GM23248 (cell line): ENCODE measurements around the gene RGS13. TPM values are rescaled to one million over a fixed set of nuclear protein-coding genes. Genes with fewer than 3 reads are reported as not detected.

Experiments
- DNase-seq: peaks from one replicate; pipeline ENCODE4 v3.0.0-alpha.2; 2015
- H2AFZ ChIP-seq: fragments of 200-600 bp; sonication (generic); 2 replicates; pipeline ENCODE4 v1.6.1; 2016; ENCODE audit warnings: antibody characterized with exemption
- H3F3A ChIP-seq: fragments of 200-600 bp; sonication (generic); 2 replicates; pipeline ENCODE4 v1.6.1; 2016; ENCODE audit warnings: mild to moderate bottlenecking, antibody characterized with exemption, mixed run types; ENCODE audit not compliant: insufficient read depth
- H3K27ac ChIP-seq: fragments of 200-600 bp; sonication (generic); 2 replicates; pipeline ENCODE4 v1.5.1; 2016; ENCODE audit warnings: mild to moderate bottlenecking
- H3K27me3 ChIP-seq: fragments of 200-600 bp; sonication (generic); replicated peaks from 2 replicates; pipeline ENCODE4 v1.6.1; 2016; ENCODE audit warnings: mild to moderate bottlenecking; ENCODE audit not compliant: insufficient read depth
- H3K36me3 ChIP-seq: fragments of 200-600 bp; sonication (generic); 2 replicates; pipeline ENCODE4 v1.6.1; 2016; ENCODE audit warnings: low read depth, mild to moderate bottlenecking
- H3K4me1 ChIP-seq: fragments of 200-600 bp; sonication (generic); 2 replicates; pipeline ENCODE4 v1.6.1; 2016; ENCODE audit warnings: mild to moderate bottlenecking; ENCODE audit not compliant: insufficient read depth
- H3K4me2 ChIP-seq: fragments of 200-600 bp; sonication (generic); one replicate; pipeline ENCODE4 v1.6.1; 2016; ENCODE audit warnings: mild to moderate bottlenecking; ENCODE audit not compliant: unreplicated experiment
- H3K4me3 ChIP-seq: fragments of 200-600 bp; sonication (generic); 2 replicates; pipeline ENCODE4 v1.5.1; 2016; ENCODE audit warnings: mild to moderate bottlenecking
- H3K79me2 ChIP-seq: fragments of 200-600 bp; sonication (generic); 2 replicates; pipeline ENCODE4 v1.6.1; 2016; ENCODE audit warnings: mild to moderate bottlenecking; ENCODE audit not compliant: insufficient read depth
- H3K9ac ChIP-seq: fragments of 200-600 bp; sonication (generic); 2 replicates; pipeline ENCODE4 v1.6.1; 2016; ENCODE audit warnings: mild to moderate bottlenecking
- H3K9me2 ChIP-seq: fragments of 200-600 bp; sonication (generic); 2 replicates; pipeline ENCODE4 v1.6.1; 2016; ENCODE audit warnings: mixed run types, mild to moderate bottlenecking, moderate library complexity; ENCODE audit not compliant: insufficient read depth
- H3K9me3 ChIP-seq: fragments of 200-600 bp; sonication (generic); one replicate; pipeline ENCODE4 v1.6.1; 2017; ENCODE audit warnings: low read depth
- H4K20me1 ChIP-seq: fragments of 200-600 bp; sonication (generic); 2 replicates; pipeline ENCODE4 v1.6.0; 2016; ENCODE audit not compliant: insufficient read depth
- EZH2 ChIP-seq: fragments of 200-600 bp; sonication (generic); IDR thresholded peaks from 2 replicates; pipeline ENCODE4 v1.6.1; 2018; ENCODE audit warnings: antibody characterized with exemption, mild to moderate bottlenecking; ENCODE audit not compliant: insufficient read depth, poor library complexity, severe bottlenecking
- EZH2phosphoT487 ChIP-seq: fragments of 200-600 bp; sonication (generic); IDR thresholded peaks from 2 replicates; pipeline ENCODE4 v1.6.1; 2018; ENCODE audit warnings: antibody characterized with exemption, moderate library complexity, mild to moderate bottlenecking, low read depth; ENCODE audit not compliant: insufficient read depth
- WGBS, 2 experiments: methylation state at CpG; one replicate each; pipeline ENCODE4 v1.1.6; 2015 to 2017; ENCODE audit warnings: low lambda C conversion rate in 2 of 2, low coverage in 1 of 2; ENCODE audit errors: missing lambda C conversion rate in 2 of 2; 5-methylcytosine and 5-hydroxymethylcytosine counted together
- in situ Hi-C: fragments of 300-500 bp; cut with MboI; formaldehyde crosslinking; loops from 2 replicates; pipeline ENCODE4 v1.15.0; 2020
- polyA plus RNA-seq: library from polyadenylated mRNA; unstranded; fragments of >200 nt; fragmentation: Nextera tagmentation; extraction: Ambion mirVana; gene quantifications from 2 replicates; pipeline ENCODE4 v1.2.1, GENCODE V29; 2016
- total RNA-seq: library from RNA; depleted of rRNA; stranded (reverse); fragments of >200 nt; shearing (Covaris generic); gene quantifications from 2 replicates; pipeline ENCODE4 v1.2.3, GENCODE V29; 2014; rRNA removed

RGS13 gene
- total and polyA plus RNA-seq, 2 experiments from 2014 or later: not detected

DNA sequence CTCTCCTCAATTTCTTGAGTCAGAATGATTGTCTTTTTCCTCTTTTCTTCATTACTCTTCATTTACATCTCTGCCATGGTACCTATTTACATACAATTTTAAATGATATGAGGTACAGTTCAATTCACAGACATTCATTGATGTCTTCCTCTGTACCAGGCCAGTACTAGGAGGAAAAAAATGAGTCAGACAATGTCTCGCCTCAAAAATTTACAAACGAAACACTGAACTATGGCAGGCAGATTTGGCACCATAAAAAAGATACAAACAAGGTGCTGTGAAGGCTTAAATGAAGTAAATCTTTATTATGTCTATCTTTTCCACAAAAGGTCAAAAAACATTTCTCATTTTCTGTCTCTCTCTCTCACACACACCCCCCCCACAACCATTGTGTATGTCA is 71.0 kb downstream of the RGS13 start:
- H2AFZ ChIP-seq: no peak overlapping the region
- in situ Hi-C loops: no loop called here
- no peak overlapping the region for H3K27ac ChIP-seq
- TF ChIP-seq EZH2 (no peak), EZH2phosphoT487 (no peak)
- H3K36me3 ChIP-seq: no peaks in the 10 kb centered on the region
- no peaks in the 10 kb centered on the region for H3K9me3 ChIP-seq
- H4K20me1 ChIP-seq: no peaks in the 10 kb centered on the region
- WGBS, 2 experiments: 87 to 92% methylated on average over 2 of the region's 2 CpGs
- H3K79me2 ChIP-seq: no peaks in the 10 kb centered on the region
- H3F3A ChIP-seq: peaks cover 8% of the 10 kb centered on the region
- no peak overlapping the region for H3K9ac ChIP-seq
- no peak overlapping the region for H3K4me2 ChIP-seq
- DNase-seq: no peak
- no peaks in the 10 kb centered on the region for H3K9me2 ChIP-seq
- peaks cover 20% of the 10 kb centered on the region for H3K4me1 ChIP-seq
- no peak overlapping the region for H3K4me3 ChIP-seq
- no peaks in the 10 kb centered on the region for H3K27me3 ChIP-seq

GRCh38 chr1:192707978-192708547 is 72.1 kb downstream of the RGS13 start:
- Histone ChIP-seq H3K4me3 (no peak overlapping the region), H3K36me3 (no peaks in the 10 kb centered on the region), H3K4me1 (peaks cover 9% of the 10 kb centered on the region; the same call in 1 of the 2 replicates), H2AFZ (no peak overlapping the region), H3K79me2 (no peaks in the 10 kb centered on the region), H3K27me3 (no peaks in the 10 kb centered on the region), H3F3A (no peaks in the 10 kb centered on the region), H3K9ac (no peak overlapping the region), H3K27ac (no peak overlapping the region), H3K4me2 (no peak overlapping the region), H3K9me3 (no peaks in the 10 kb centered on the region), H4K20me1 (no peaks in the 10 kb centered on the region), H3K9me2 (no peaks in the 10 kb centered on the region)
- TF ChIP-seq EZH2phosphoT487: no peak
- TF ChIP-seq EZH2: no peak
- WGBS, 2 experiments: 92 to 93% methylated on average over 3 of the region's 3 CpGs
- DNase-seq: no peak
- in situ Hi-C loops: no loop called here

DNA sequence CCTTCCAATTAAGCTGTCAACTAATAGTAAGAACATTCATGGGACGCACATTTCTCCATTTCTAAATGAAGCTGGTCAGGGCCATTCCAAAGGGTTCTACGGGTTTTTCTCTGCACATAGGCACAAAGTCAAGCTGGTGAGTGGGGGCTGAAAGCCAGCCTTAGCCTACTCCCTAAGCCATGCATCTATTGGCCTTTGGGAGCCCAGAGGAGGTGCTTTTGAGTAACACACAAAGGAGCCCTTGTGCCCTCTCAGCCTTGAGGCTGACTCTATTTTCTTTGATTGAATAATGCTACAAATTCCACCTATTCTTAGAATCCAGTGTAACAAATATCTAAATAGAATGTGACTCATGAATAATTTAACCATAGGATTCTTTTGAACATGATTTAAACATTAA is 73.6 kb downstream of the RGS13 start:
- H3K79me2 ChIP-seq: no peaks in the 10 kb centered on the region
- in situ Hi-C loops: no loop called here
- H3K4me1 ChIP-seq: peaks cover 9% of the 10 kb centered on the region; the same call in 1 of the 2 replicates
- H3K4me2 ChIP-seq: no peak overlapping the region
- H4K20me1 ChIP-seq: no peaks in the 10 kb centered on the region
- H3K27ac ChIP-seq: no peak overlapping the region
- no peaks in the 10 kb centered on the region for H3K9me2 ChIP-seq
- 87 to 92% methylated on average over 2 of the region's 2 CpGs for WGBS, 2 experiments
- H3K4me3 ChIP-seq: no peak overlapping the region
- no peak overlapping the region for H2AFZ ChIP-seq
- no peak overlapping the region for H3K9ac ChIP-seq
- TF ChIP-seq EZH2phosphoT487 (no peak), EZH2 (no peak)
- peak; percentile 24 for DNase-seq
- no peaks in the 10 kb centered on the region for H3K27me3 ChIP-seq
- no peaks in the 10 kb centered on the region for H3F3A ChIP-seq
- H3K36me3 ChIP-seq: no peaks in the 10 kb centered on the region
- H3K9me3 ChIP-seq: no peaks in the 10 kb centered on the region

Other genes starting within 250 kb of the RGS13 start
- not detected in 2 replicates for gene RGS1, start 60.4 kb upstream of the RGS13 start, total RNA-seq
- gene RGS1, start 60.4 kb upstream of the RGS13 start, polyA plus RNA-seq: not detected in 2 replicates
- gene RGS2, start 172.9 kb downstream of the RGS13 start, total RNA-seq: 0.38 and 0.43 TPM in 2 replicates
- 2.2 and 3.8 TPM in 2 replicates for gene RGS2, start 172.9 kb downstream of the RGS13 start, polyA plus RNA-seq